Hepatocyte (in vitro differentiated cells): ENCODE results near the gene ELOA. TPM values are rescaled to one million over a fixed set of nuclear protein-coding genes. Genes with fewer than 3 reads are reported as not detected.
"Not testable (repeated sequence)": the region's sequence is repeated elsewhere in the genome, so short reads cannot be mapped to it uniquely, and the experiment has no call there.

Experiments
- DNase-seq: peaks from one replicate; pipeline ENCODE4 v3.0.0-alpha.2; 2016; ENCODE audit warnings: low spot score
- H2AFZ ChIP-seq: fragments of 200-600 bp; sonication (generic); 2 replicates; pipeline ENCODE4 v1.6.0; 2016; ENCODE audit warnings: antibody characterized with exemption, mild to moderate bottlenecking
- H3K27ac ChIP-seq: fragments of 200-600 bp; sonication (generic); 2 replicates; pipeline ENCODE4 v1.5.1; 2016; ENCODE audit warnings: mild to moderate bottlenecking
- H3K27me3 ChIP-seq: fragments of 200-600 bp; sonication (generic); 2 replicates; pipeline ENCODE4 v1.6.1; 2016
- H3K36me3 ChIP-seq: fragments of 200-600 bp; sonication (generic); replicated peaks from 2 replicates; pipeline ENCODE4 v1.5.1; 2016; ENCODE audit warnings: low read depth; ENCODE audit not compliant: insufficient read depth
- H3K4me1 ChIP-seq: fragments of 200-600 bp; sonication (generic); 2 replicates; pipeline ENCODE4 v1.5.1; 2016; ENCODE audit warnings: mild to moderate bottlenecking, moderate library complexity; ENCODE audit not compliant: insufficient read depth
- H3K4me2 ChIP-seq: fragments of 200-600 bp; sonication (generic); 2 replicates; pipeline ENCODE4 v1.6.0; 2016
- H3K4me3 ChIP-seq: fragments of 200-600 bp; sonication (generic); 2 replicates; pipeline ENCODE4 v1.5.1; 2016; ENCODE audit warnings: mild to moderate bottlenecking
- H3K79me2 ChIP-seq: fragments of 200-600 bp; sonication (generic); 2 replicates; pipeline ENCODE4 v1.6.0; 2017; ENCODE audit warnings: mild to moderate bottlenecking
- H3K9me2 ChIP-seq: fragments of 200-600 bp; sonication (generic); replicated peaks from 2 replicates; pipeline ENCODE4 v1.6.0; 2017; ENCODE audit warnings: mild to moderate bottlenecking; ENCODE audit not compliant: insufficient read depth
- H3K9me3 ChIP-seq: fragments of 200-600 bp; sonication (generic); 2 replicates; pipeline ENCODE4 v1.5.1; 2016; ENCODE audit warnings: low read depth, mild to moderate bottlenecking
- H4K20me1 ChIP-seq: fragments of 200-600 bp; sonication (generic); 2 replicates; pipeline ENCODE4 v1.6.0; 2016; ENCODE audit warnings: mild to moderate bottlenecking; ENCODE audit not compliant: insufficient read depth, poor library complexity, severe bottlenecking
- CTCF ChIP-seq: fragments of 200-600 bp; sonication (generic); IDR thresholded peaks from 2 replicates; pipeline ENCODE4 v1.5.1; 2016; ENCODE audit warnings: antibody characterized with exemption, mild to moderate bottlenecking; ENCODE audit not compliant: poor library complexity
- EZH2 ChIP-seq: fragments of 200-600 bp; sonication (generic); IDR thresholded peaks from 2 replicates; pipeline ENCODE4 v1.6.1; 2016; ENCODE audit warnings: antibody characterized with exemption, mild to moderate bottlenecking, borderline replicate concordance
- EZH2phosphoT487 ChIP-seq: fragments of 200-600 bp; sonication (generic); IDR thresholded peaks from one replicate; pipeline ENCODE4 v1.6.1; 2018; ENCODE audit warnings: antibody characterized with exemption, mild to moderate bottlenecking, low read depth, moderate library complexity; ENCODE audit not compliant: unreplicated experiment, severe bottlenecking
- WGBS: methylation state at CpG from one replicate; pipeline ENCODE4 v1.1.6; 2016; ENCODE audit warnings: low lambda C conversion rate; ENCODE audit errors: missing lambda C conversion rate; 5-methylcytosine and 5-hydroxymethylcytosine counted together
- polyA plus RNA-seq: library from polyadenylated mRNA; unstranded; fragments of >200 nt; fragmentation: Nextera tagmentation; extraction: Ambion mirVana; gene quantifications from 2 replicates; pipeline ENCODE4 v1.2.1, GENCODE V29; 2016
- total RNA-seq: library from RNA; depleted of rRNA; stranded (reverse); fragments of >200 nt; gene quantifications from 2 replicates; pipeline ENCODE4 v1.2.3, GENCODE V29; 2014

ELOA gene
- total and polyA plus RNA-seq, 2 experiments from 2014 or later: 25.6 to 26.0 TPM

GRCh38 chr1:23793861-23794731 is 50.8 kb downstream of the ELOA start:
- WGBS: 90% methylated on average over 13 of the region's 21 CpGs
- Histone ChIP-seq H3K36me3 (no peaks in the 10 kb centered on the region), H3K4me2 (no peak overlapping the region), H3K9me2 (no peaks in the 10 kb centered on the region), H3K4me3 (no peak overlapping the region), H3K27ac (no peak overlapping the region), H3K9me3 (no peaks in the 10 kb centered on the region), H3K4me1 (peaks cover 17% of the 10 kb centered on the region), H4K20me1 (no peaks in the 10 kb centered on the region), H3K27me3 (no peaks in the 10 kb centered on the region), H2AFZ (no peak overlapping the region), H3K79me2 (peaks cover 31% of the 10 kb centered on the region)
- no peak for DNase-seq
- no peak for TF ChIP-seq CTCF
- no peak for TF ChIP-seq EZH2phosphoT487
- no peak for TF ChIP-seq EZH2

DNA sequence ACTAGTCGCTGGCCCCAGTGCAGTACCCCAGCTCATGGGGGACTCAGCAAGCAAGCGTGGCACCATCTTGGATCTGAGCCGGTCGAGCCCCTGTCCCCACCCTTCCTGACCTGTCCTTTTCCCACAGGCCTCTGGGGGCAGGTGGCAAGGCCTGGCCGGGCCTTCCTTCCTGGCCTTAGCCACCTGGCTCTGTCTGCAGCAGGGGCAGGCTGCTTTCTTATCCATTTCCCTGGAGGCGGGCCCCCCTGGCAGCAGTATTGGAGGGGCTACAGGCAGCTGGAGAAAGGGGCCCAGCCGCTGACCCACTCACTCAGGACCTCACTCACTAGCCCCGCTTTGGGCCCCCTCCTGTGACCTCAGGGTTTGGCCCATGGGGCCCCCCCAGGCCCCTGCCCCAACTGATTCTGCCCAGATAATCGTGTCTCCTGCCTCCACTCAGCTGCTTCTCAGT is 51.5 kb downstream of the ELOA start:
- 95% methylated on average over 7 of the region's 9 CpGs for WGBS
- not testable (repeated sequence) for H4K20me1 ChIP-seq, H3K4me3 ChIP-seq, DNase-seq, H3K9me2 ChIP-seq, H3K27me3 ChIP-seq, H3K36me3 ChIP-seq, H3K4me2 ChIP-seq, H3K9me3 ChIP-seq, H2AFZ ChIP-seq, H3K27ac ChIP-seq
- peaks cover 19% of the 10 kb centered on the region for H3K4me1 ChIP-seq
- peaks cover 33% of the 10 kb centered on the region for H3K79me2 ChIP-seq

DNA sequence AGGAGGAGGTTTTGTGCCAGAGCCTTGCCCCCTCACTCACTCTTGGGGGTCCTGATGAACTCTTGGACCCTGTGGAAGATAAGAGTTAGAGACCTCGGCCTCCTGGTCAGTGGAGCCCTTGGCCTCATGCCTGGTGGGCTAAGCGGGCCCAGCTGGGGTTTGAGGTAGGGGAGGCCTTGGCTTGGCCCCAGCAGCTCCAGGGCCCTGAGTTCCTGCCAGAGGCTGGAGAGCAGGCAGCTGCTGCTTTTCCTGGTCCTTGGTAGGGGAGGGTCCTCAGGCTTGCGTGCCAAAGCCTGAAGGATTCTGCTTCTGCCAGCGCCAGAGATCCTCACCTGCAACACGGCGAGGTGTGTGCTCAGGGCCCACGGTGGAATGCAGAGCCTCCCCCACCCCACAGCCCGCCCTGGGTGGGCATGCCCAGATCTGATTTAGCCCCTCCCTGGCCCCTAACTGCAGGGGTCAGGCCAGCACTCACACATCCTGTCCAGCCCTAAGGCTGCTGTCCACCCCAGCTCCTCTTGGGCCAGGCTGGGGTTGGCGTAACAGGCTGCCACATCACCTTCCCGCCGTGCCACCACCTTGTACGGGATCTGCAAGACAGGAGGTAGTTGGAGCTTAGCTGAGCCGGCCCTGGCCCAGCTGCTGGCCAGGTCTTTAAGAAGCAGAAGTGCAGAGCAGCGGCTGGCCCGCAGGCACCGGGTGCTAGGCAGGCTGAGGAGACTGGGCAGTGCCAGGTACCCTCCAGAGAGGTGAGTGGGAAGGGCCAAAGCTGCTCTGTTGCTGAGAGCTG is 52.6 kb downstream of the ELOA start:
- Histone ChIP-seq H3K27me3 (no peaks in the 10 kb centered on the region), H3K4me3 (no peak overlapping the region), H3K27ac (no peak overlapping the region), H3K4me1 (peaks cover 14% of the 10 kb centered on the region), H3K79me2 (peaks cover 33% of the 10 kb centered on the region), H4K20me1 (no peaks in the 10 kb centered on the region), H2AFZ (no peak overlapping the region), H3K36me3 (no peaks in the 10 kb centered on the region), H3K9me2 (no peaks in the 10 kb centered on the region), H3K4me2 (no peak overlapping the region), H3K9me3 (no peaks in the 10 kb centered on the region)
- WGBS: 93% methylated on average over 11 of the region's 16 CpGs
- TF ChIP-seq EZH2 (no peak), EZH2phosphoT487 (no peak), CTCF (no peak)
- no peak for DNase-seq
